Stimulated activated naive CD8-positive, alpha-beta T cell treated with anti-CD3 and anti-CD28 coated beads, Interleukin-15, amount 100 ng/mL, for 72 hours (primary cell): ENCODE results near the gene HAGHL.

ENCODE experiments used
- ATAC-seq: fragments of 150-1000 bp; cut with Tn5 transposase; 2 replicates; pipeline ENCODE4 v1.10.0; 2021; ENCODE audit warnings: mild to moderate bottlenecking, moderate library complexity
- DNase-seq, 2 donors: peaks; one replicate each; pipeline ENCODE4 v3.0.0; 2021 to 2022
- H3K27ac Mint-ChIP-seq, 2 donors: one replicate each; pipeline ENCODE4 v1.8.0; 2022; ENCODE audit warnings: mild to moderate bottlenecking in 2 of 2, mixed read lengths in 2 of 2, moderate library complexity in 2 of 2
- H3K27me3 Mint-ChIP-seq: one replicate; pipeline ENCODE4 v1.8.0; 2022; ENCODE audit warnings: mixed read lengths
- H3K4me1 Mint-ChIP-seq: one replicate; pipeline ENCODE4 v1.8.0; 2022; ENCODE audit warnings: mild to moderate bottlenecking, mixed read lengths
- H3K4me3 Mint-ChIP-seq, 2 donors: one replicate each; pipeline ENCODE4 v1.8.0; 2022; ENCODE audit warnings: mild to moderate bottlenecking in 2 of 2, mixed read lengths in 2 of 2, moderate library complexity in 1 of 2
- H3K9me3 Mint-ChIP-seq, 2 donors: one replicate each; pipeline ENCODE4 v1.8.0; 2022; ENCODE audit warnings: mixed read lengths in 2 of 2

Gene HAGHL

GRCh38 chr16:700684-701584 lies 26.0 kb upstream of the HAGHL start:
- no peak overlapping the region for H3K27ac Mint-ChIP-seq
- H3K9me3 Mint-ChIP-seq: no peaks in the 10 kb centered on the region
- peak; percentile 44 for ATAC-seq
- peaks cover 24% of the 10 kb centered on the region for H3K4me1 Mint-ChIP-seq
- DNase-seq: no peak
- H3K4me3 Mint-ChIP-seq: no peak overlapping the region
- H3K27me3 Mint-ChIP-seq: peaks cover 42% of the 10 kb centered on the region

- Mint-ChIP-seq H3K9me3 (no peaks in the 10 kb centered on the region), H3K27ac (no peak overlapping the region), H3K4me3 (peak overlapping the region in 1 of 2 donors; percentile 24), H3K27me3 (peaks cover 56% of the 10 kb centered on the region), H3K4me1 (peaks cover 26% of the 10 kb centered on the region)
- DNase-seq (no peak), ATAC-seq (no peak)
Observed at GRCh38 chr16:702341-702740, 24.6 kb upstream of the HAGHL start.

DNA sequence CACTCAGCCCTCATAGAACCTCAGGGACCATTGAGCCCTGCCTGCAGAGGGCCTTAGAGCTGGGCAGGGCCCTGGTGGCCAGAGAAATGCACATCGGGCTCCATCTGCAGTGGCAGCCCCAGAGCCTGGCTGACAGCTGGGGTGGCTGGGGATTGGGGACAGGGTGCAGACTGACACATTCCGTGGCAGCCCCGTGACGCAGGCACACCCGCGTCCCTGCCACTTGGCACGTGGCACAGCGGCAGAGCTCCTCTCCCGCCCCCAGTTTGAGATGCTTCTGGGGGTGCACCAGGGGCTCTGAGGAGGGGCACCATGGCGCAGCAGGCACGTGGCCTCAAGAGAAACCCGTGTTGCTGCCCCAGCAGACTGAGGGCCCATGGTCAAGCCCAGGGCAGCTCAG lies 23.5 kb upstream of the HAGHL start:
- peaks cover 67% of the 10 kb centered on the region for H3K27me3 Mint-ChIP-seq

GRCh38 chr16:704047-704446 lies 22.9 kb upstream of the HAGHL start:
- H3K27me3 Mint-ChIP-seq: peaks cover 73% of the 10 kb centered on the region
- no peaks in the 10 kb centered on the region for H3K9me3 Mint-ChIP-seq
- H3K4me1 Mint-ChIP-seq: peaks cover 26% of the 10 kb centered on the region
- DNase-seq (no peak), ATAC-seq (no peak)
- no peak overlapping the region for H3K27ac Mint-ChIP-seq
- no peak overlapping the region for H3K4me3 Mint-ChIP-seq

More for the DNA sequence above, 23.5 kb upstream of the HAGHL start:
- Mint-ChIP-seq H3K4me1 (peaks cover 26% of the 10 kb centered on the region), H3K4me3 (no peak overlapping the region), H3K27ac (no peak overlapping the region), H3K9me3 (no peaks in the 10 kb centered on the region)
- ATAC-seq (no peak), DNase-seq (no peak)

- Mint-ChIP-seq H3K27me3 (peaks cover 81% of the 10 kb centered on the region), H3K4me3 (no peak overlapping the region), H3K27ac (no peak overlapping the region), H3K4me1 (peaks cover 26% of the 10 kb centered on the region), H3K9me3 (no peaks in the 10 kb centered on the region)
- DNase-seq (no peak), ATAC-seq (no peak)
Observed at GRCh38 chr16:704552-705380, 22.1 kb upstream of the HAGHL start.

GRCh38 chr16:705431-706188 lies 21.3 kb upstream of the HAGHL start, which contains the start of gene FBXL16:
TSS of gene FBXL16 (minus strand) at chr16:705801. CDS start at chr16:697405, 8,396 bp downstream.
- Mint-ChIP-seq H3K27me3 (peaks cover 88% of the 10 kb centered on the region), H3K4me1 (peaks cover 20% of the 10 kb centered on the region), H3K4me3 (peak within 1 kb of the TSS in 1 of 2 donors; percentile 10), H3K27ac (no peak within 1 kb of the TSS), H3K9me3 (no peaks in the 10 kb centered on the region)
- ATAC-seq (no peak), DNase-seq (no peak)

DNA sequence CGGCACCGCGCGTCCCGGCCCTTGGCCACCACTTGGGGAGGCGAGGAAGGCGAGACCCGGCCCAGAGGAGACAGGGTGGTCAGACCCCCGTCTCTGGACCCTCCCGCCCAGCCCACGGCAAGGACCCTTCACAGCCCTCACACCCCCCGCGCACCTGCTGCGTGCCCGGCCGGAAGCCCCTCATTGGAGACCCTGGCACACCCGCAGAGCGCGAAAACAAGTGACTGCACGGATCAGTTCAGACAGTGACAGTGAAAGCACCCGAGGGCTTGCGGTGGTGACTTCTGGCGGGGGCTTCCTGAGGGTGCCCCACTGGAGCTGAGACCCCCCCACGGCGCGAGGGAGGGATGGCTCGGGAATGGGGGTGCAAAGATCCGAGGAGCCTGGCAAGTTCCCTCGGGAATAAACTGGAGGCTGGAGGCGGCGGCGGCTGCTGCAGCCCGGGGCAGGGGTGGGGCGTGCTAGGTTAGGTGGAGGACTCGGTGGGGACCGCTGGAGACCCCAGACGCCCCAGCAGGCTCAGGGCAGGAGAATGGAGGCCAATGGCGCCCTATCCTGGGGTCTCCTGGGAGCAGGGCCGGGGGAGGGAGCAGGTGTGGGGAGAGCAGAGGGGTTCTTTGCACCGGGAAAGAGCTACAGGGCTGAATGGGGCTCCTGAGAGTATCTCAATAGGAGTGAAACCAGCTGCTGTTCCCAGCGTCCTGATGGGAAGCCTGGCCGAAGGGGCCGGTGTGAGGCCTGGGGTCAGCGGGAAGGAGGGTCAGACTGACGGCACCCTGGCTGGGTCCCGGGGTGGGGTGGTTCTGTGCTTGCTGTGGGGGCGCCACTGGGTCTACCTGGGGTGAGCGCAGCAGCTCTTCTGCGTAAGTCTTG lies 20.5 kb upstream of the HAGHL start:
- Mint-ChIP-seq H3K4me1 (peaks cover 14% of the 10 kb centered on the region), H3K9me3 (no peaks in the 10 kb centered on the region), H3K27ac (no peak overlapping the region), H3K4me3 (peak overlapping the region in 1 of 2 donors; percentile 10), H3K27me3 (peaks cover 88% of the 10 kb centered on the region)
- DNase-seq (no peak), ATAC-seq (no peak)

DNA sequence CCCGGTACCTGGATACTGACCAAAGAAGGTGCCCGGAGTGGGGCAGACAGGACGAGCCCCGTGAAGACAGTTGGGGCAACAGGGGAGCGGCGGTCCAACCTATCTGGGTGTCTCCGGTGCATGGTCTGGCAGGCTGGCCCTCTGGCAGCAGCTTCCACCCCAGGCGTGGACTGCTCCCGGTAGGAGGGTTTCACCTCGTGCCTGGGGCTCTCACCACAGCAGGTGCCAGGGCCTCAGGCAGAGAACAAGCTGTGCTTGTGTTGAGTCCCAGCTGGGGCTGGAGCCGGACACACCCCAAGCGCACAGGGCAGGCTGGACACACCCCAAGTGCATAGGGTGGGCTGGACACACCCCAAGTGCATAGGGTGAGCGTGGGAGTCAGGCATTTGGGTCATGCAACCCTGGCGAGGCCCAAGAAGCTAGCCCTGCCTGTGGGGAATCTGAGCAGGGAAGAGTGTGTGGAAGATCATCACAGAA lies 19.8 kb upstream of the HAGHL start:
- ATAC-seq (no peak), DNase-seq (no peak)
- peaks cover 11% of the 10 kb centered on the region for H3K4me1 Mint-ChIP-seq
- no peak overlapping the region for H3K27ac Mint-ChIP-seq
- H3K27me3 Mint-ChIP-seq: peaks cover 86% of the 10 kb centered on the region
- H3K4me3 Mint-ChIP-seq: no peak overlapping the region
- H3K9me3 Mint-ChIP-seq: no peaks in the 10 kb centered on the region

DNA sequence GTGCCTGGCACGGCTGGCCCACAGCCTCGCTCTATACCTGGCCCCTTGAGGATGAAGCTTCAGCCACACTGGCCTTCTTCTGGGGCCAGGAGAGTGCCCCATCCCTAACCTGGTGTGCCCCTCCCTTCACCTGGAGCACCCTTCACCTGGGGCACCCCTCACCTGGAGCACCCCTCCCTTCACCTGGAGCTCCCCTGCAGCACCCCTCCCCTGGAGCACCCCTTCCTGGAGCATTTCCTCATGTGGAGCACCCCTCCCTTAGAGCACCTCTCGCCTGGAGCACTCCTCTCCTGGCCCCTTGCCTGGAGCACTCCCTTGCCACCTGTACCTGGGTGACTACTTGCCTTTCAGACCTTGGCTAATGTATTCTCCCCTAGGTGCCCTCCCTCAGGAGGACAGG lies 18.9 kb upstream of the HAGHL start:
- H3K4me3 Mint-ChIP-seq: no peak overlapping the region
- H3K4me1 Mint-ChIP-seq: peaks cover 12% of the 10 kb centered on the region
- peaks cover 83% of the 10 kb centered on the region for H3K27me3 Mint-ChIP-seq
- no peak overlapping the region for H3K27ac Mint-ChIP-seq
- H3K9me3 Mint-ChIP-seq: no peaks in the 10 kb centered on the region
- ATAC-seq (no peak), DNase-seq (no peak)

GRCh38 chr16:708959-709358 lies 17.9 kb upstream of the HAGHL start:
- ATAC-seq: no peak
- peaks cover 14% of the 10 kb centered on the region for H3K4me1 Mint-ChIP-seq
- H3K27me3 Mint-ChIP-seq: peaks cover 80% of the 10 kb centered on the region

GRCh38 chr16:709566-710499 lies 17.1 kb upstream of the HAGHL start:
- H3K27me3 Mint-ChIP-seq: peaks cover 76% of the 10 kb centered on the region
- no peak for DNase-seq
- no peak overlapping the region for H3K4me3 Mint-ChIP-seq
- H3K4me1 Mint-ChIP-seq: peaks cover 23% of the 10 kb centered on the region
- no peak overlapping the region for H3K27ac Mint-ChIP-seq
- no peak for ATAC-seq
- H3K9me3 Mint-ChIP-seq: no peaks in the 10 kb centered on the region

More at GRCh38 chr16:708959-709358, 17.9 kb upstream of the HAGHL start:
- Mint-ChIP-seq H3K27ac (no peak overlapping the region), H3K9me3 (no peaks in the 10 kb centered on the region), H3K4me3 (no peak overlapping the region)
- DNase-seq: no peak

GRCh38 chr16:710500-711075 lies 16.3 kb upstream of the HAGHL start:
- Mint-ChIP-seq H3K4me1 (peaks cover 23% of the 10 kb centered on the region), H3K27ac (no peak overlapping the region), H3K9me3 (no peaks in the 10 kb centered on the region), H3K4me3 (no peak overlapping the region), H3K27me3 (peaks cover 76% of the 10 kb centered on the region)
- DNase-seq: no peak
- no peak for ATAC-seq

- Mint-ChIP-seq H3K27me3 (peaks cover 74% of the 10 kb centered on the region), H3K27ac (no peak overlapping the region), H3K9me3 (no peaks in the 10 kb centered on the region), H3K4me3 (no peak overlapping the region), H3K4me1 (peaks cover 24% of the 10 kb centered on the region)
- ATAC-seq (no peak), DNase-seq (no peak)
Observed at GRCh38 chr16:711084-711483, 15.8 kb upstream of the HAGHL start.
